Astrocyte of the spinal cord (primary cell): ENCODE measurements around the gene FNBP1L.

ENCODE experiments used
- DNase-seq: peaks from one replicate; pipeline ENCODE4 v3.0.0; 2011; ENCODE audit warnings: low read depth, low spot score
- H3K4me3 ChIP-seq: 2 replicates; pipeline ENCODE4 v1.5.1; 2011; ENCODE audit warnings: low read depth, mild to moderate bottlenecking, low read length, moderate library complexity
- in situ Hi-C: cut with HindIII; loops from 2 replicates; pipeline ENCODE4 v1.10.0; 2017; ENCODE audit warnings: low sequenced_read_pairs
- TF ChIP-seq, protein P1 (sequence below): IDR thresholded peaks from 2 replicates; pipeline ENCODE4 v1.5.1; 2012; ENCODE audit warnings: low read depth, mild to moderate bottlenecking, low read length, inconsistent platforms

FNBP1L gene

GRCh38 chr1:93528412-93528811, 80.5 kb downstream of the FNBP1L start:
- TF ChIP-seq, protein P1, sequence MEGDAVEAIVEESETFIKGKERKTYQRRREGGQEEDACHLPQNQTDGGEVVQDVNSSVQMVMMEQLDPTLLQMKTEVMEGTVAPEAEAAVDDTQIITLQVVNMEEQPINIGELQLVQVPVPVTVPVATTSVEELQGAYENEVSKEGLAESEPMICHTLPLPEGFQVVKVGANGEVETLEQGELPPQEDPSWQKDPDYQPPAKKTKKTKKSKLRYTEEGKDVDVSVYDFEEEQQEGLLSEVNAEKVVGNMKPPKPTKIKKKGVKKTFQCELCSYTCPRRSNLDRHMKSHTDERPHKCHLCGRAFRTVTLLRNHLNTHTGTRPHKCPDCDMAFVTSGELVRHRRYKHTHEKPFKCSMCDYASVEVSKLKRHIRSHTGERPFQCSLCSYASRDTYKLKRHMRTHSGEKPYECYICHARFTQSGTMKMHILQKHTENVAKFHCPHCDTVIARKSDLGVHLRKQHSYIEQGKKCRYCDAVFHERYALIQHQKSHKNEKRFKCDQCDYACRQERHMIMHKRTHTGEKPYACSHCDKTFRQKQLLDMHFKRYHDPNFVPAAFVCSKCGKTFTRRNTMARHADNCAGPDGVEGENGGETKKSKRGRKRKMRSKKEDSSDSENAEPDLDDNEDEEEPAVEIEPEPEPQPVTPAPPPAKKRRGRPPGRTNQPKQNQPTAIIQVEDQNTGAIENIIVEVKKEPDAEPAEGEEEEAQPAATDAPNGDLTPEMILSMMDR = no peak
- H3K4me3 ChIP-seq = no peak overlapping the region
- DNase-seq = no peak
- in situ Hi-C loops = no loop called here

- in situ Hi-C loops = no loop called here
- no peak overlapping the region for H3K4me3 ChIP-seq
- DNase-seq = no peak
- TF ChIP-seq, protein P1 = no peak
Observed at GRCh38 chr1:93531193-93531592, 83.3 kb downstream of the FNBP1L start.

DNA sequence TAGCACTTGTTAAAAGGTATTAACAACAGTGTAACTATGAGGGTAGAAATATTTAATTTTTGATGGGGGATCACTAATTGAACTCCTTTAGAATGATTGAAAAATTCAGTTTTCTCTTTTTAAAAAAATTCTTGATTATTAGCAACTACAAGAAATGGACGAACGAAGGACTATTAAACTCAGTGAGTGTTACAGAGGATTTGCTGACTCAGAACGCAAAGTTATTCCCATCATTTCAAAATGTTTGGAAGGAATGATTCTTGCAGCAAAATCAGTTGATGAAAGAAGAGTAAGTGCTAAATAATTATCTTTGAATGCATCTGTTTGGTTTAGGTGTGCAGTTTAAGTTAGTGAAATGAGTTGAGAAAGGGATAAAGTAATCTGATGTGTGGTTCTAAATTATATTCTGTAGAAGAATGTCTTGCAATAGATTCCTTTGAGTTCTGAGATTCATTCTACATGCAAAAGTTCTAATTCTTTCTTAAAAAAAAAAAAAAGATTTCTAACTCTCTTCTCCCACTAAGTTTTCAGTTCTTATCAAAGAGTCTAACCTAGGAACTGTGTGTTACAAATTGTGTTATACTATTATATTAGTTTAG, 85.0 kb downstream of the FNBP1L start:
- DNase-seq = no peak
- TF ChIP-seq, protein P1 = no peak
- H3K4me3 ChIP-seq = no peak overlapping the region
- in situ Hi-C loops = no loop called here

GRCh38 chr1:93533677-93534076, 85.8 kb downstream of the FNBP1L start:
- H3K4me3 ChIP-seq = no peak overlapping the region
- no peak for DNase-seq
- in situ Hi-C loops = no loop called here

DNA sequence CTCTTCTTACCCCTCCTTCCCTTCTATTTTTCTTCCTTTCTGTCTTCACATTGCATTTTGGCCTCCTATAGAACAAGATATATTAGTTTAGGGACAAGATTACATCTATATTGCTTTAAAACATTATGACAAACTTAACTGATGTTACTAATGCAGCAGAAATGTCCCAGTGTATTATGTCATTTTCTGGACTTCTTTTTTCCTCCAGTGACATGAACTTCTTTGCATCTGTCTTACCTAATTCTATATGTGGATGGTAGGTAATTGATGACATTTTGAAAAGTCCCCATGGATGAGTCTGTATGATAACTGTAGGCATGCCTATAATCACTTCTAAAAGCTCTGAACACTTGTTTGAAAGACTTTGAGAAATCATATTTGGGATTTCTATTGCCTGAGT, 89.5 kb downstream of the FNBP1L start:
- no peak for DNase-seq
- TF ChIP-seq, protein P1 = no peak
- H3K4me3 ChIP-seq = no peak overlapping the region
- in situ Hi-C loops = no loop called here

More at GRCh38 chr1:93533677-93534076, 85.8 kb downstream of the FNBP1L start:
- TF ChIP-seq, protein P1 = no peak

GRCh38 chr1:93537924-93538323, 90.0 kb downstream of the FNBP1L start:
- H3K4me3 ChIP-seq = no peak overlapping the region
- TF ChIP-seq, protein P1 = no peak
- in situ Hi-C loops = no loop called here
- no peak for DNase-seq
